Duodenal mucosa (tissue), 2 donors: Measurements from ENCODE around the gene MPL.

Experiments
- H3K27ac ChIP-seq: one replicate; pipeline ENCODE4 v1.7.0; 2013; ENCODE audit warnings: low read depth, low read length
- H3K27me3 ChIP-seq, 2 donors: one replicate each; pipeline ENCODE4 v1.7.0; 2013; ENCODE audit warnings: low read length in 2 of 2, control low read depth in 1 of 2; ENCODE audit not compliant: insufficient read depth in 2 of 2, control insufficient read depth in 1 of 2
- H3K36me3 ChIP-seq, 2 donors: one replicate each; pipeline ENCODE4 v1.7.0; 2013; ENCODE audit warnings: low read length in 2 of 2, control low read depth in 1 of 2; ENCODE audit not compliant: insufficient read depth in 2 of 2, control insufficient read depth in 1 of 2
- H3K4me1 ChIP-seq, 2 donors: one replicate each; pipeline ENCODE4 v1.7.0; 2013; ENCODE audit warnings: low read length in 2 of 2, control low read depth in 1 of 2; ENCODE audit not compliant: insufficient read depth in 2 of 2, control insufficient read depth in 1 of 2
- H3K4me3 ChIP-seq, 2 donors: one replicate each; pipeline ENCODE4 v1.7.0; 2013; ENCODE audit warnings: low read length in 2 of 2, low read depth in 1 of 2
- H3K9ac ChIP-seq, 2 donors: one replicate each; pipeline ENCODE4 v1.7.0; 2013; ENCODE audit warnings: low read length in 2 of 2, low read depth in 1 of 2
- H3K9me3 ChIP-seq, 2 donors: one replicate each; pipeline ENCODE4 v1.7.0; 2013; ENCODE audit warnings: low read length in 2 of 2, control low read depth in 1 of 2; ENCODE audit not compliant: control insufficient read depth in 1 of 2

MPL gene

GRCh38 chr1:43344267-43344850 is 6.7 kb downstream of the MPL start:
- H3K27me3 ChIP-seq: no peaks in the 10 kb centered on the region
- no peaks in the 10 kb centered on the region for H3K36me3 ChIP-seq
- H3K9ac ChIP-seq: no peak overlapping the region
- H3K9me3 ChIP-seq: no peaks in the 10 kb centered on the region
- H3K27ac ChIP-seq: no peak overlapping the region
- no peak overlapping the region for H3K4me3 ChIP-seq
- H3K4me1 ChIP-seq: peaks cover 25 to 32% of the 10 kb centered on the region in 2 donors

GRCh38 chr1:43345120-43345519 is 7.5 kb downstream of the MPL start:
- Histone ChIP-seq H3K4me3 (no peak overlapping the region), H3K9ac (no peak overlapping the region), H3K27me3 (no peaks in the 10 kb centered on the region), H3K4me1 (peaks cover 32% of the 10 kb centered on the region in 2 donors), H3K27ac (no peak overlapping the region), H3K36me3 (no peaks in the 10 kb centered on the region), H3K9me3 (no peaks in the 10 kb centered on the region)

DNA sequence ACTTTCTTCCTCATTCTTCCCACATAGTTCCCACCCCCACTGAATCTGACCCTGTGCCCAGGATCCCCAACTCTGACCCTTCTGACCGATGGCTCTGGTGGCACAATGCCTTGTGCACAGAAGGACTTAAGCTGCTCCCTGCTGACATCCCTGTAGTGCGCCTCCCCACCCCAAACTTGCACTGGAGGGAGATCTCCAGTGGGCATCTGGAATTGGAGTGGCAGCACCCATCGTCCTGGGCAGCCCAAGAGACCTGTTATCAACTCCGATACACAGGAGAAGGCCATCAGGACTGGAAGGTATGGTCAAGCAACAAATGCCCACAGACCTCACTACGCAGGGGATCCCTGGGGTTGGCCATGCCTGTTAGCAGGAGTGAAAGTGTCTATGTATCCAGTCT is 9.0 kb downstream of the MPL start:
- H3K9me3 ChIP-seq: no peaks in the 10 kb centered on the region
- no peak overlapping the region for H3K9ac ChIP-seq
- no peaks in the 10 kb centered on the region for H3K27me3 ChIP-seq
- H3K4me3 ChIP-seq: no peak overlapping the region
- no peaks in the 10 kb centered on the region for H3K36me3 ChIP-seq
- H3K4me1 ChIP-seq: peaks cover 32 to 34% of the 10 kb centered on the region in 2 donors
- H3K27ac ChIP-seq: no peak overlapping the region

DNA sequence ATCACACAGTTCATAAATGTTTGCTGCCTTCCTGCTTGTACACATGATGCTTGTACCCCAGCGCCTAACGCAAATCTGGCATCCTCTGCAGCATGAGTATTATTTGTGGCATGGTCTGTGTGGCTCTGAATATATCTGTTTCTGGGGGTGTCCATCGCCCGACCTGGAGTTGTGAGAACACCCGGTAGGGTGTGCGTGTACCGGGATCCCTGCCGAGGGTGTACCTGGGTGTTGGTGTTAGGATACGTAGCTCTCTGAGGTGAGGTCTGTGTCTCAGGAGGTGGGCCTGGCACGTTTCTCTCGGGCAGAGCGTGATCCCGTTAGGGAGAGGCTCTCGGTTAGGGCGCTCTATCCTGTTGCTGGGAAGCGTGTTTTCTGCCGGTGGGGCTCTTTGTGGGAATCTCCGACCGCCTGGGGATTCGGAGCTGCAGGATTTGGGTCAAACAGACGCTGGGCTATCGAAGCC is 10.8 kb downstream of the MPL start:
- peak overlapping the region; percentile 99 for H3K27ac ChIP-seq
- H3K36me3 ChIP-seq: no peaks in the 10 kb centered on the region
- no peaks in the 10 kb centered on the region for H3K27me3 ChIP-seq
- peaks cover 32 to 34% of the 10 kb centered on the region in 2 donors for H3K4me1 ChIP-seq
- no peaks in the 10 kb centered on the region for H3K9me3 ChIP-seq
- peak overlapping the region; percentile 80 to 86 for H3K9ac ChIP-seq
- peak overlapping the region; percentile 66 to 70 for H3K4me3 ChIP-seq

- no peaks in the 10 kb centered on the region for H3K27me3 ChIP-seq
- H3K4me3 ChIP-seq: peak overlapping the region; percentile 66 to 70
- H3K27ac ChIP-seq: peak overlapping the region; percentile 99
- H3K9me3 ChIP-seq: no peaks in the 10 kb centered on the region
- no peaks in the 10 kb centered on the region for H3K36me3 ChIP-seq
- peaks cover 30 to 31% of the 10 kb centered on the region in 2 donors for H3K4me1 ChIP-seq
- H3K9ac ChIP-seq: peak overlapping the region; percentile 80 to 87
Measured at GRCh38 chr1:43348809-43349593, 11.4 kb downstream of the MPL start.

GRCh38 chr1:43349594-43350306 is 12.1 kb downstream of the MPL start:
- Histone ChIP-seq H3K27me3 (no peaks in the 10 kb centered on the region), H3K9me3 (no peaks in the 10 kb centered on the region), H3K9ac (peak overlapping the region; percentile 80 to 87), H3K4me1 (peaks cover 23 to 24% of the 10 kb centered on the region in 2 donors), H3K36me3 (no peaks in the 10 kb centered on the region), H3K27ac (peak overlapping the region; percentile 99), H3K4me3 (peak overlapping the region; percentile 66 to 70)

- no peak overlapping the region for H3K27ac ChIP-seq
- no peaks in the 10 kb centered on the region for H3K36me3 ChIP-seq
- H3K9ac ChIP-seq: no peak overlapping the region
Measured at GRCh38 chr1:43350976-43351375, 13.4 kb downstream of the MPL start.

GRCh38 chr1:43351421-43352350 is 14.1 kb downstream of the MPL start:
- Histone ChIP-seq H3K4me1 (peaks cover 11 to 19% of the 10 kb centered on the region in 2 donors), H3K27me3 (no peaks in the 10 kb centered on the region), H3K9ac (no peak overlapping the region), H3K9me3 (no peaks in the 10 kb centered on the region), H3K27ac (no peak overlapping the region), H3K36me3 (no peaks in the 10 kb centered on the region), H3K4me3 (no peak overlapping the region)

More at GRCh38 chr1:43350976-43351375, 13.4 kb downstream of the MPL start:
- Histone ChIP-seq H3K4me3 (no peak overlapping the region), H3K27me3 (no peaks in the 10 kb centered on the region), H3K4me1 (peaks cover 15 to 19% of the 10 kb centered on the region in 2 donors), H3K9me3 (no peaks in the 10 kb centered on the region)

DNA sequence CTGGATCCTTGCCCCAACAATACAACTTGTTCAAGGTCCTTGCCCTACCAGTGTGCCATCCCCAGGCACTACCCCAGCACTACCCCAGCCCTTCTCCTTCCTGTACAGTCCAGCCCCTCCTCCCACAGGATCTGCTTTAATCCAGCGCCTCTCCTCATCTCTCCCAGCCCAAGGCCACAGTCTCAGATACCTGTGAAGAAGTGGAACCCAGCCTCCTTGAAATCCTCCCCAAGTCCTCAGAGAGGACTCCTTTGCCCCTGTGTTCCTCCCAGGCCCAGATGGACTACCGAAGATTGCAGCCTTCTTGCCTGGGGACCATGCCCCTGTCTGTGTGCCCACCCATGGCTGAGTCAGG is 14.7 kb downstream of the MPL start:
- Histone ChIP-seq H3K4me3 (no peak overlapping the region), H3K36me3 (no peaks in the 10 kb centered on the region), H3K27ac (no peak overlapping the region)

More for the DNA sequence above, 14.7 kb downstream of the MPL start:
- no peak overlapping the region for H3K9ac ChIP-seq
- no peaks in the 10 kb centered on the region for H3K27me3 ChIP-seq
- no peaks in the 10 kb centered on the region for H3K9me3 ChIP-seq
- peaks cover 11 to 19% of the 10 kb centered on the region in 2 donors for H3K4me1 ChIP-seq
